K562 (cell line): ENCODE results near the gene CST1. TPM values are rescaled to one million over a fixed set of nuclear protein-coding genes. Genes with fewer than 3 reads are reported as not detected.

Experiments used
- ATAC-seq: fragments of 200-7000 bp; cut with Tn5 transposase; 3 replicates; pipeline ENCODE4 v1.9.1; 2020; ENCODE audit warnings: moderate library complexity
- BruUV-seq: library from RNA; stranded (reverse); fragments of 400-500 nt; replicated peaks from 2 replicates; lab custom pipeline; 2021; lab: Mats Ljungman, UMichigan
- CTCF ChIA-PET: fragments of 300-600 bp; formaldehyde crosslinking; extraction: SDS; loops from one replicate; lab custom pipeline; 2021; ENCODE audit warnings: low intra/inter-chr PET ratio; lab: Yijun Ruan, JAX
- POLR2A ChIA-PET: fragments of 300-600, 350-650 bp; sonication (Branson Sonifier 250); formaldehyde crosslinking; extraction: SDS; loops from one replicate; lab custom pipeline; 2021; ENCODE audit warnings: antibody characterized with exemption, inconsistent platforms; lab: Yijun Ruan, JAX
- DNase-seq, 4 experiments: peaks; one replicate each; pipeline versions ENCODE4 v3.0.0 to v3.0.0-alpha.2; 2011 to 2018; ENCODE audit warnings: low spot score in 3 of 4, mixed read lengths in 3 of 4; ENCODE audit errors: extremely low read depth in 1 of 4
- FAIRE-seq: peaks from 2 replicates; lab custom pipeline; 2011; peaks lifted over from hg19 to GRCh38; lab: Jason Lieb, UNC
- H2AFZ ChIP-seq: 2 replicates; pipeline ENCODE4 v1.6.0; 2011; ENCODE audit warnings: low read depth, low read length, control low read depth, inconsistent platforms
- H3K27ac ChIP-seq: fragments of 200-600 bp; 3 replicates; pipeline ENCODE4 v1.8.0; 2011; ENCODE audit warnings: low read depth, mild to moderate bottlenecking, control low read depth, inconsistent platforms, low read length, moderate library complexity, mixed read lengths; ENCODE audit errors: extremely low read depth
- H3K27me3 ChIP-seq, 2 experiments: fragments of 300-600 bp in 1 of 2; 2 replicates in 1 of 2; 3 replicates in 1 of 2; pipeline versions ENCODE4 v1.6.0 to v1.8.0; 2011; ENCODE audit warnings: inconsistent platforms in 2 of 2, low read length in 2 of 2, mild to moderate bottlenecking in 1 of 2, mixed read lengths in 1 of 2, moderate library complexity in 1 of 2; ENCODE audit not compliant: control insufficient read depth in 2 of 2, insufficient read depth in 2 of 2
- H3K36me3 ChIP-seq: fragments of 300-600 bp; 3 replicates; pipeline ENCODE4 v1.8.0; 2011; ENCODE audit warnings: mild to moderate bottlenecking, low read length, inconsistent platforms; ENCODE audit not compliant: control insufficient read depth, insufficient read depth
- H3K4me1 ChIP-seq, 2 experiments: fragments of 200-600 bp in 1 of 2; replicated peaks in 1 of 2; 2 replicates in 1 of 2; 3 replicates in 1 of 2; pipeline versions ENCODE4 v1.5.1 to v1.8.0; 2011; ENCODE audit warnings: inconsistent platforms in 2 of 2, low read length in 2 of 2, mild to moderate bottlenecking in 1 of 2, mixed read lengths in 1 of 2, moderate library complexity in 1 of 2; ENCODE audit not compliant: control insufficient read depth in 2 of 2, insufficient read depth in 2 of 2
- H3K4me2 ChIP-seq: 2 replicates; pipeline ENCODE4 v1.6.1; 2011; ENCODE audit warnings: low read length, control low read depth, inconsistent platforms, mixed read lengths; ENCODE audit not compliant: insufficient read depth
- H3K4me3 ChIP-seq: fragments of 200-600 bp; sonication (generic), shearing (Covaris generic); 2 replicates; pipeline ENCODE4 v1.5.1; 2016; ENCODE audit warnings: control low read depth, inconsistent platforms
- H3K79me2 ChIP-seq: fragments of 200-600 bp; 3 replicates; pipeline ENCODE4 v1.8.0; 2011; ENCODE audit warnings: low read length, inconsistent platforms; ENCODE audit not compliant: control insufficient read depth, insufficient read depth
- H3K9ac ChIP-seq, 2 experiments: 2 replicates each; pipeline versions ENCODE4 v1.6.0 to v1.6.1; 2011; ENCODE audit warnings: low read depth in 2 of 2, low read length in 2 of 2, control low read depth in 1 of 2, inconsistent platforms in 1 of 2, mild to moderate bottlenecking in 1 of 2, mixed read lengths in 1 of 2; ENCODE audit not compliant: insufficient read depth in 1 of 2
- H3K9me1 ChIP-seq: one replicate; pipeline ENCODE4 v1.6.0; 2011; ENCODE audit warnings: inconsistent platforms, mild to moderate bottlenecking, low read length, moderate library complexity; ENCODE audit not compliant: control insufficient read depth, insufficient read depth
- H3K9me3 ChIP-seq: replicated peaks from 2 replicates; pipeline ENCODE4 v1.5.1; 2011; ENCODE audit warnings: low read depth, low read length, inconsistent platforms; ENCODE audit not compliant: control insufficient read depth, insufficient read depth
- H4K20me1 ChIP-seq: replicated peaks from 2 replicates; pipeline ENCODE4 v1.6.1; 2011; ENCODE audit warnings: low read length, inconsistent platforms, mixed read lengths; ENCODE audit not compliant: control insufficient read depth, insufficient read depth
- FOXJ2 ChIP-seq: fragments of 200-800 bp; sonication (Bioruptor generic); IDR thresholded peaks from 2 replicates; pipeline ENCODE4 v1.6.1; 2016; ENCODE audit warnings: missing genetic modification characterization, missing compliant biosample characterization
- GATA2 ChIP-seq: sonication (generic); formaldehyde crosslinking; IDR thresholded peaks from 2 replicates; pipeline ENCODE4 v1.4.0; 2020; ENCODE audit warnings: mild to moderate bottlenecking, missing genetic modification reagents
- GTF3C2 ChIP-seq: IDR thresholded peaks from 3 replicates; pipeline ENCODE4 v1.6.1; 2011; ENCODE audit warnings: borderline replicate concordance, mild to moderate bottlenecking, moderate library complexity; ENCODE audit not compliant: insufficient read length; ENCODE audit errors: extremely low read depth
- HMGXB4 ChIP-seq: sonication (generic); formaldehyde crosslinking; IDR thresholded peaks from 2 replicates; pipeline ENCODE4 v1.8.1; 2023; ENCODE audit warnings: mild to moderate bottlenecking, missing genetic modification reagents
- HNRNPH1 ChIP-seq: fragments of 200-400 bp; formaldehyde crosslinking; optimal IDR thresholded peaks from 2 replicates; pipeline ENCODE3; 2017; ENCODE audit warnings: low read depth, mild to moderate bottlenecking, low read length, moderate library complexity
- MTA2 ChIP-seq: fragments of 450-650 bp; IDR thresholded peaks from 2 replicates; pipeline ENCODE4 v1.6.1; 2016; ENCODE audit warnings: low read depth
- NELFE ChIP-seq: IDR thresholded peaks from 2 replicates; pipeline ENCODE4 v1.6.1; 2011; ENCODE audit warnings: mild to moderate bottlenecking; ENCODE audit not compliant: insufficient read depth, insufficient read length
- NR2C1 ChIP-seq, 2 experiments: fragments of 450-650 bp; IDR thresholded peaks; 2 replicates each; pipeline ENCODE4 v1.6.1; 2017; ENCODE audit warnings: mild to moderate bottlenecking in 2 of 2, antibody characterized with exemption in 1 of 2, inconsistent platforms in 1 of 2, missing compliant biosample characterization in 1 of 2, missing genetic modification characterization in 1 of 2
- ZBTB26 ChIP-seq: fragments of 450-650 bp; formaldehyde crosslinking; IDR thresholded peaks from 2 replicates; pipeline ENCODE4 v1.4.0; 2022; ENCODE audit warnings: missing genetic modification characterization
- ZNF134 ChIP-seq: fragments of 250-450 bp; sonication (Bioruptor Pico); conservative IDR thresholded peaks from 2 replicates; pipeline ENCODE4 v1.4.0; 2020
- ZNF217 ChIP-seq: sonication (generic); formaldehyde crosslinking; IDR thresholded peaks from 2 replicates; pipeline ENCODE4 v1.8.0; 2022; ENCODE audit warnings: mild to moderate bottlenecking, missing genetic modification reagents
- ZNF23 ChIP-seq: fragments of 250-450 bp; sonication (Bioruptor Pico); IDR thresholded peaks from 2 replicates; pipeline ENCODE4 v1.4.0; 2020; ENCODE audit warnings: mild to moderate bottlenecking
- ZNF445 ChIP-seq: fragments of 250-450 bp; sonication (Bioruptor Pico); IDR thresholded peaks from 2 replicates; pipeline ENCODE4 v1.4.0; 2020; ENCODE audit warnings: low read depth, mild to moderate bottlenecking, moderate library complexity
- ZNF561 ChIP-seq: fragments of 450-650 bp; formaldehyde crosslinking; conservative IDR thresholded peaks from 2 replicates; pipeline ENCODE4 v1.4.0; 2020; ENCODE audit warnings: mild to moderate bottlenecking, moderate library complexity
- ZSCAN32 ChIP-seq: fragments of 450-650 bp; formaldehyde crosslinking; IDR thresholded peaks from 2 replicates; pipeline ENCODE4 v1.4.0; 2020; ENCODE audit warnings: mild to moderate bottlenecking, moderate library complexity
- WGBS: fragments of 100-300 bp; shearing (Covaris generic); methylation state at CpG from one replicate; pipeline ENCODE4 v1.1.6; 2016; ENCODE audit warnings: low coverage, mixed read lengths; ENCODE audit not compliant: insufficient coverage; ENCODE audit errors: missing lambda C conversion rate; 5-methylcytosine and 5-hydroxymethylcytosine counted together
- in situ Hi-C: fragments of 300-500 bp; cut with MboI; formaldehyde crosslinking; loops from 4 replicates; pipeline ENCODE4 v1.15.0; 2018; ENCODE audit warnings: inconsistent platforms, mixed read lengths
- intact Hi-C: fragments of 100-400 bp; cut with micrococcal nuclease; formaldehyde crosslinking; loops from 2 replicates; pipeline ENCODE4 v1.14.2; 2022
- polyA plus RNA-seq, 8 experiments: library from polyadenylated mRNA; depleted of rRNA in 4 of 8; stranded (reverse) in 5 of 8; unstranded in 3 of 8; fragments of >200 nt; fragmentation: Nextera tagmentation in 2 of 8; fragmentation: Illumina TruSeq in 1 of 8; extraction: Ambion mirVana in 2 of 8; extraction: Trizol in 1 of 8; gene quantifications; 2 replicates each; pipeline versions ENCODE4 v1.2.1 to v1.2.3, GENCODE V29; 2011 to 2014; ENCODE audit warnings: inconsistent platforms in 1 of 8, missing spikeins in 1 of 8
- total RNA-seq, 7 experiments: library from RNA; depleted of rRNA in 6 of 7; stranded (reverse); fragments of >200 nt in 6 of 7; fragmentation: Illumina TruSeq in 2 of 7; extraction: Trizol in 2 of 7; gene quantifications; 2 replicates each; pipeline versions ENCODE4 v1.2.1 to v1.2.3, GENCODE V29; 2011 to 2021; ENCODE audit warnings: low replicate concordance in 1 of 7

Gene CST1
- total and polyA plus RNA-seq, 9 of the 15 experiments (the other 6 are each of a cell fraction or from before 2014, with no cell fraction given), result not detected

GRCh38 chr20:23759306-23759940 lies 8.7 kb upstream of the CST1 start:
- ATAC-seq (no peak), FAIRE-seq (no peak), DNase-seq (no peak)
- in situ Hi-C loops, result no loop called here
- no peaks in the 10 kb centered on the region for H3K27me3 ChIP-seq
- POLR2A ChIA-PET, result no interaction called here
- WGBS, result 0% methylated on average over 2 of the region's 2 CpGs
- H3K27ac ChIP-seq, result no peak overlapping the region
- intact Hi-C loops, result no loop called here
- no peaks in the 10 kb centered on the region for H3K9me1 ChIP-seq
- no peak overlapping the region for H2AFZ ChIP-seq
- H3K9me3 ChIP-seq, result no peaks in the 10 kb centered on the region
- H3K4me1 ChIP-seq, result no peaks in the 10 kb centered on the region
- CTCF ChIA-PET, result no interaction called here
- H4K20me1 ChIP-seq, result no peaks in the 10 kb centered on the region
- H3K4me3 ChIP-seq, result no peak overlapping the region
- no peaks in the 10 kb centered on the region for H3K36me3 ChIP-seq
- no peak overlapping the region for H3K4me2 ChIP-seq
- no peaks in the 10 kb centered on the region for H3K79me2 ChIP-seq
- no peak overlapping the region for H3K9ac ChIP-seq
- no TSS peak for BruUV-seq
- TF ChIP-seq NELFE, result no peak
- no peak for TF ChIP-seq ZNF23 (CRISPR knock-in tag)
- no peak for TF ChIP-seq ZNF217 (CRISPR knock-in tag)
- no peak for TF ChIP-seq FOXJ2 (tag)
- no peak for TF ChIP-seq HMGXB4 (CRISPR knock-in tag)
- TF ChIP-seq GATA2 (CRISPR knock-in tag), result no peak
- no peak for TF ChIP-seq NR2C1 (IDR thresholded peaks at IDR 0.05)
- TF ChIP-seq NR2C1 (tag; IDR thresholded peaks at IDR 0.05), result no peak
- no peak for TF ChIP-seq ZNF134 (CRISPR knock-in tag)
- TF ChIP-seq MTA2, result no peak
- TF ChIP-seq ZNF445, result no peak
- no peak for TF ChIP-seq ZSCAN32
- no peak for TF ChIP-seq HNRNPH1
- TF ChIP-seq ZBTB26, result no peak
- no peak for TF ChIP-seq ZNF561 (CRISPR knock-in tag)
- no peak for TF ChIP-seq GTF3C2
